Right lobe of liver (tissue), 6 donors: ENCODE measurements around the gene CXorf49. TPM values are rescaled to one million over a fixed set of nuclear protein-coding genes. Genes with fewer than 3 reads are reported as not detected.

Experiments used
- ATAC-seq, 4 donors: fragments of 200-7000 bp; cut with Tn5 transposase; one replicate each; pipeline ENCODE4 v1.9.1; 2020; ENCODE audit warnings: mild to moderate bottlenecking in 4 of 4, moderate library complexity in 4 of 4
- DNase-seq, 3 donors: peaks; one replicate each; pipeline ENCODE4 v3.0.0-alpha.2; 2020
- H3K27ac ChIP-seq, 3 donors: fragments of 200-600 bp; one replicate each; pipeline ENCODE4 v1.8.0; 2022
- H3K27me3 ChIP-seq, 2 donors: fragments of 200-600 bp; one replicate each; pipeline ENCODE4 v1.8.0; 2022
- H3K36me3 ChIP-seq, 4 donors: fragments of 200-600 bp; sonication (generic) in 1 of 4; one replicate each; pipeline versions ENCODE4 v1.5.1 to v1.8.0; 2017 to 2022; ENCODE audit warnings: control low read depth in 1 of 4
- H3K4me1 ChIP-seq, 4 donors: fragments of 200-600 bp; sonication (generic) in 1 of 4; one replicate each; pipeline versions ENCODE4 v1.5.1 to v1.8.0; 2017 to 2022; ENCODE audit warnings: control low read depth in 1 of 4
- H3K4me3 ChIP-seq, 3 donors: fragments of 200-600 bp; one replicate each; pipeline ENCODE4 v1.8.0; 2022
- H3K9me3 ChIP-seq, 4 donors: fragments of 200-600 bp; sonication (generic) in 1 of 4; one replicate each; pipeline versions ENCODE4 v1.5.1 to v1.8.0; 2017 to 2022; ENCODE audit warnings: control low read depth in 1 of 4
- POLR2A ChIP-seq: fragments of 450-650 bp; IDR thresholded peaks from one replicate; pipeline ENCODE4 v1.6.1; 2017; ENCODE audit warnings: antibody characterized with exemption, mild to moderate bottlenecking
- WGBS: methylation state at CpG from one replicate; pipeline ENCODE4 v1.1.6; 2018; ENCODE audit warnings: low coverage, low lambda C conversion rate; ENCODE audit not compliant: insufficient coverage; ENCODE audit errors: missing lambda C conversion rate; 5-methylcytosine and 5-hydroxymethylcytosine counted together
- intact Hi-C, 2 donors: fragments of 100-400 bp; cut with DNase I; formaldehyde crosslinking; loops; one replicate each; pipeline versions ENCODE4 v1.11.2 to v1.14.1; 2022
- total RNA-seq, 6 experiments: library from RNA; depleted of rRNA in 2 of 6; stranded (reverse); fragments of >200 nt in 2 of 6; fragmentation: NEBNext Ultra II Directional in 3 of 6; extraction: Animal tissue kit (Norgen Biotek cat#: 25700) in 3 of 6; gene quantifications; one replicate each; pipeline versions ENCODE4 v1.1.0 to v1.2.4, GENCODE V29; 2016 to 2023
- TF ChIP-seq, protein P1 (sequence below), 4 donors: fragments of 200-600 bp in 3 of 4; fragments of 450-650 bp in 1 of 4; IDR thresholded peaks; one replicate each; pipeline versions ENCODE4 v1.5.1 to v1.8.0; 2016 to 2022; ENCODE audit warnings: antibody characterized with exemption in 4 of 4, mild to moderate bottlenecking in 2 of 4
- donor health status: DM: no; HTN: yes; CAD: no.
- donor health status: DM: no; HTN: no; CAD: no.
- donor health status: DM: no; HTN: no; CAD: no.
- donor health status: DM: no; HTN: yes; CAD: no.
- donor health status: DM: no; HTN: yes; CAD: no.

The CXorf49 gene
- total RNA-seq, 6 experiments from 2014 or later, result not detected

DNA sequence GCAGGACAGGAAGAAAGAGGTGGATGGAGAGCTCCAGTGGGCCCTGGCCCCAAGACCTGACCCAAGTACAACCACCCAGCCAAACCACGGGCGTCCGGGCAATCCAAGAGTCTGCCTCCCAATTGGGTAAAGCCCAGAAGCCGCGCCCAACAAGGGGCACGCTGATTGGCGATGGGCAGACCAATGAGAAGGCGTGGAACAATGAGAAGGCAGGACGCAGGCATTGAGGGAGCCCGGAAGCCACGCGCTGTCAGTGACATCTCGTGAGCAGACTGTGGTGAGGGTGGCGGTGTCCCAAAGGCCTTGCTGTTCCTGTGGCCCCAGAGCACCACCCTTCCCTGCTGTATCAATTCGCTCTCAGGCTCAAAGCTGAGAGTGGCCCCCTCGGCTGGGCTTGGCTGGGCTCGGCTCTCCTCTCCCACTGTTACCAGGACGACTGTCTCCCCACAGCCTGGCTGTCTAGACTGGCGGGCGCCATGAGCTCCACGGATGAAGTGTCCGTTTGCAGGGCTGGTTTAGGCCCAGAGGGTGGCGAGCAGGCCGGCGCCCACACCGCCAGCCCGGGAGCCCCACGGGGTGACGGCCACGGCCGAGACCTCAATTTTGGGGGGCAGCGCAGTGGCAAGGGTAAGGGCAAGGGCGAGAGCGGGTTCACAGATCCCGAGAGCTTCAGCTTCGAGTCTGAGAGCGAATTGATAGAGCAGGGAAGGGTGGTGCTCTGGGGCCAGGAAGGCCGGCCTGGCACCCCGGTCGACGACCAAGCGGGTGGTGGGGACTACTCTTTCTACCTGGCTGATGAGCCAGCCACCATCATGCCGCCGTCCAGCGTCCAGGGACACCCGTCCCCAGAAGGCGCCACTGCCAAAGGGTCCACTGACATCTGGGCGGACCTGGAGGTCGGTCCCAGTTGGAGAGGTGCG lies 50.5 kb downstream of the CXorf49 start, which contains the start of gene LOC101059915:
TSS of gene LOC101059915 (plus strand) at position 219 of the 920 bp plus-strand sequence.
- no peaks in the 10 kb centered on the region for H3K4me1 ChIP-seq
- ATAC-seq (no peak), DNase-seq (no peak)
- H3K9me3 ChIP-seq, result no peaks in the 10 kb centered on the region
- WGBS, result 87% methylated on average over 7 of the region's 50 CpGs
- no peak within 1 kb of the TSS for H3K4me3 ChIP-seq
- H3K27me3 ChIP-seq, result no peaks in the 10 kb centered on the region
- intact Hi-C loops, result no loop called here
- H3K27ac ChIP-seq, result no peak within 1 kb of the TSS
- H3K36me3 ChIP-seq, result no peaks in the 10 kb centered on the region
- TF ChIP-seq POLR2A, result no peak
- TF ChIP-seq, protein P1, sequence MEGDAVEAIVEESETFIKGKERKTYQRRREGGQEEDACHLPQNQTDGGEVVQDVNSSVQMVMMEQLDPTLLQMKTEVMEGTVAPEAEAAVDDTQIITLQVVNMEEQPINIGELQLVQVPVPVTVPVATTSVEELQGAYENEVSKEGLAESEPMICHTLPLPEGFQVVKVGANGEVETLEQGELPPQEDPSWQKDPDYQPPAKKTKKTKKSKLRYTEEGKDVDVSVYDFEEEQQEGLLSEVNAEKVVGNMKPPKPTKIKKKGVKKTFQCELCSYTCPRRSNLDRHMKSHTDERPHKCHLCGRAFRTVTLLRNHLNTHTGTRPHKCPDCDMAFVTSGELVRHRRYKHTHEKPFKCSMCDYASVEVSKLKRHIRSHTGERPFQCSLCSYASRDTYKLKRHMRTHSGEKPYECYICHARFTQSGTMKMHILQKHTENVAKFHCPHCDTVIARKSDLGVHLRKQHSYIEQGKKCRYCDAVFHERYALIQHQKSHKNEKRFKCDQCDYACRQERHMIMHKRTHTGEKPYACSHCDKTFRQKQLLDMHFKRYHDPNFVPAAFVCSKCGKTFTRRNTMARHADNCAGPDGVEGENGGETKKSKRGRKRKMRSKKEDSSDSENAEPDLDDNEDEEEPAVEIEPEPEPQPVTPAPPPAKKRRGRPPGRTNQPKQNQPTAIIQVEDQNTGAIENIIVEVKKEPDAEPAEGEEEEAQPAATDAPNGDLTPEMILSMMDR (IDR thresholded peaks at IDR 0.05), result no peak

DNA sequence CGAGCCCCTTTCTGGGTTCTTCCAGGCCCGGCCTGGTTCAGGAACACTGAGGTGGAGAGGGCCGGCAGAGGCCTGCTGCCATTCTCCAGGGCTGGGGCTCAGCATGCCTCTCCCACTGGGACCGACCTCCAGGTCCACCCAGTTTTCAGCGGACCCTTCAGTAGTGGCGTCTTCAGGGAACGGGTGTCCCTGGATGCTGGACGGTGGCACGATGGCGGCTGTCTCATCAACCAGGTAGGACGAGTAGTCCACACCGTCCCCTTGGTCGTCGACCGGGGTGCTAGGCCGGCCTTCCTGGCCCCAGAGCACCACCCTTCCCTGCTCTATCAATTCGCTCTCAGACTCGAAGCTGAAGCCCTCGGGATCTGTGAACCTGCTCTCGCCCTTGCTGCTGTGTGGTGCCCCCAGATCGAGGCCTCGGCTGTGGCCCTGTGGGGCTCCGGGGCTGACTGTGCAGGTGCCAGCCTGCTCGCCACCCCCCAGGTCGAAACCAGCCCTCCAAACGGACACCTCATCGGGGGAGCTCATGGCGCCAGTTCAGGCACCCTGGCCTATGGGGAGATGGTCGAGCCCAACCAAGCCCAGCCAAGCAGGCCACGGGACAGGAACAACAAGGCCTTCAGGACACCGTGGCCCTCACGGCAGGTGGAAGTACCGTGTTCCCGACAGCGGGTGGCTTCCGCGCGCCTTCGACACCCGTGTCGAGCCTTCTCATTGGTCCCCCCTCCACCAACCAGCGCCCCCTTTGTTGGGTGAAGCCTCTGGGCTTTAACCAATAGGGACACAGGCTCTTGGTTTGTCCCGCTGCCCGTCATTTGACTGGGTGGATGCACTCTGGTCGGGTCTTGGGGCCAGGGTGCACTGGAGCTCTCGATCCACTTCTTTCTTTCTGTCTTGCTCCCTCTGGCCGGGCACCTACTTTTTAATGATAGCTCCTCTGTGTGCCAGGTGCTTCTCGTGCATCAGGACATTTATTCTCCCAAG lies 51.6 kb downstream of the CXorf49 start:
- TF ChIP-seq, protein P1 (IDR thresholded peaks at IDR 0.05), result no peak
- H3K27me3 ChIP-seq, result no peaks in the 10 kb centered on the region
- no peak for DNase-seq
- 70% methylated on average over 6 of the region's 48 CpGs for WGBS
- ATAC-seq, result no peak
- H3K27ac ChIP-seq, result no peak overlapping the region
- H3K4me1 ChIP-seq, result no peaks in the 10 kb centered on the region
- intact Hi-C loops, result no loop called here
- no peak overlapping the region for H3K4me3 ChIP-seq
- no peaks in the 10 kb centered on the region for H3K9me3 ChIP-seq
- H3K36me3 ChIP-seq, result no peaks in the 10 kb centered on the region

DNA sequence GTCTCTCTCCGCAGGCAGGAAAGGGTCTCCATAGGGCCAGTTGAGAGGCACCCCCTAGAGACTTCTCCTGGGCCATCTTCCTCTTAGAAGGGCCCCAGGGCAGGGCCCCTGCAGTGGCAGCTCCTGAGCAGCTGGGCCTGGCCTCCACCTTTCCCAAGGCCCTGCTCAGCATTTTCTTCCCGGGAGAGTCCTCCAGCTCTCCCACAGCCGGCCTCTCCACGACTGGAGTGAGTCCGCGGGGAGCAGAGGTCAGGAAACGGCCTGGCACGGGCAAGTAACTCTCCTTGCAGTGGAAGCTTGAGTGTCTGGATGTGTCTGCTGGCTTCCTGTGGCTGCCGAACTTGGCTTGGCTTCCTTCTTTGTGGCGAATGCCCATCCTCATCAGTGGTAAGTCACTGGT lies 52.3 kb downstream of the CXorf49 start:
- no peaks in the 10 kb centered on the region for H3K9me3 ChIP-seq
- no peak overlapping the region for H3K27ac ChIP-seq
- DNase-seq (no peak), ATAC-seq (no peak)
- no peaks in the 10 kb centered on the region for H3K36me3 ChIP-seq
- H3K4me3 ChIP-seq, result no peak overlapping the region
- H3K27me3 ChIP-seq, result no peaks in the 10 kb centered on the region
- TF ChIP-seq, protein P1 (IDR thresholded peaks at IDR 0.05), result no peak
- no peak for TF ChIP-seq POLR2A
- intact Hi-C loops, result no loop called here
- WGBS, result no CpG with 5 or more reads among the region's 10 CpGs
- no peaks in the 10 kb centered on the region for H3K4me1 ChIP-seq

DNA sequence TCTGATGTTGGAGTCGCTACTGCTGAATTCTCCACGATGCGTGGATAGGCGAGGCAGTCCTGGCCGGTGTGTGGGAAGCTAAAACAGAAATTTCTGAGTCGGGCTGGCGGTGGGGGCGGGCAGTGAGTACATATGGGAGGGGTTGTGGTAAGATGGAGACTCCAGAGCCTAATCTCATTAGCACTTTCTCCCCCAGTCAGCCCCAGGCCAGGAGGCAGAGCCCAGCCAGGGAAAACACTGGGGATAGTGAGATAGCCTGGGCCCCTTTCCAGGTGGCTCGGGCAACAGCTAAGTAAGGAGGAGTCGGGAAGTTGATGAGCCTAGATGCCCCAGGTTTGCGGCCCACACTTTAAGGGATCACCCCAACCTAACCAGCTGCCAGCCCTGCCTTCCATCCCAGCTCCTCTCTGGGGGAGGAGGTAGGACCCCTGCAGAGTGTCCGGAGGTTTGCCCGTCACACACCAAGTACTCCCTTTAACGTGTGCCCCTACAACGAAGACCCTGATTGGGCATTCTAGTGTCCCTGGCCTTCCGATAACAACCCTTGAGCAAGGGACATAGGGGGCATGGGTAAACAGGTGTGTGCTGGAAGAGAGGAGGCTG lies 53.1 kb downstream of the CXorf49 start:
- Histone ChIP-seq H3K36me3 (no peaks in the 10 kb centered on the region), H3K9me3 (no peaks in the 10 kb centered on the region), H3K27ac (no peak overlapping the region), H3K27me3 (no peaks in the 10 kb centered on the region), H3K4me1 (no peaks in the 10 kb centered on the region), H3K4me3 (no peak overlapping the region)
- DNase-seq (no peak), ATAC-seq (no peak)
- 86% methylated on average over 8 of the region's 16 CpGs for WGBS
- TF ChIP-seq POLR2A, result no peak
- TF ChIP-seq, protein P1 (IDR thresholded peaks at IDR 0.05), result no peak
- intact Hi-C loops, result no loop called here
